ENCODE data around the gene PCDHA6.
"Not testable (repeated sequence)": the region's sequence is repeated elsewhere in the genome, so short reads cannot be mapped to it uniquely, and the experiment has no call there.

Gene PCDHA6

GRCh38 chr5:140796718-140797095, 31.1 kb upstream of the PCDHA6 start:
- H3K27me3 ChIP-seq (replicated peaks; ENCODE audit: control insufficient read depth, insufficient read depth, low read length, poor library complexity, severe bottlenecking): no peaks in the 10 kb centered on the region
- H3K4me1 ChIP-seq (ENCODE audit: control insufficient read depth, insufficient read depth, low read length, poor library complexity, severe bottlenecking): no peaks in the 10 kb centered on the region
- H3K4me3 ChIP-seq (ENCODE audit: insufficient read depth, low read depth, low read length, poor library complexity, severe bottlenecking): no peak overlapping the region
- H3K27ac ChIP-seq (ENCODE audit: insufficient read depth, low read length, poor library complexity, severe bottlenecking): no peak overlapping the region
- H3K9me3 ChIP-seq (ENCODE audit: control insufficient read depth, low read length): peaks cover 15% of the 10 kb centered on the region
- H3K36me3 ChIP-seq (ENCODE audit: control insufficient read depth, insufficient read depth, low read length): no peaks in the 10 kb centered on the region
- DNase-seq: no peak

DNA sequence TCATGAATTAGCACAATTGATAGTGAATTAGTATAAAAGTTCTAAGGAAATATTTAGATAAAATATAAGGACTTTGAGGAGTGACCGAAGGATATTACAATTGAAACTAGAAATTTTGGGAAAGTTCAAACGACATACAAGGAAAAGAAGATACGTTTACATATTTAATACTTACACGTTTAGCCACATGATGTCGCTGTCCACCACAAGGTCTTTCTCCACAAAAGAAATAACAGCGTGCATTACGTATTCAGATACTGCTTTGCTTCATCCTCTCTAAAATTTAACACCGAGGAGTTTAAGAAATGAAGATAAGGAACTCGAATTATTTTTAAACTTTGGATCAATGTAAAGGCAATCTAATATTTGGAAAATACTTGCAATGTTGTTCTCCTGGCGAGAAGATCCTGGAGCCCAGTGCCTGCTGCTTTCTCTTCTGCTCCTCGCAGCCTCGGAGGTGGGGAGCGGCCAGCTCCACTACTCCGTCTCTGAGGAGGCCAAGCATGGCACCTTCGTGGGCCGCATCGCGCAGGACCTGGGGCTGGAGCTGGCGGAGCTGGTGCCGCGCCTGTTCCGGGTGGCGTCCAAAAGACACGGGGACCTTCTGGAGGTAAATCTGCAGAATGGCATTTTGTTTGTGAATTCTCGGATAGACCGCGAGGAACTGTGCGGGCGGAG, 26.8 kb upstream of the PCDHA6 start, which contains the start of gene PCDHA3:
PCDHA3 (plus strand) TSS at position 242 of the 678 bp plus-strand sequence.
- Histone ChIP-seq H3K4me1 (ENCODE audit: control insufficient read depth, insufficient read depth, low read length, poor library complexity, severe bottlenecking) (no peaks in the 10 kb centered on the region), H3K9me3 (ENCODE audit: control insufficient read depth, low read length) (peaks cover 10% of the 10 kb centered on the region), H3K36me3 (ENCODE audit: control insufficient read depth, insufficient read depth, low read length) (no peaks in the 10 kb centered on the region), H3K27ac (ENCODE audit: insufficient read depth, low read length, poor library complexity, severe bottlenecking) (no peak within 1 kb of the TSS), H3K27me3 (replicated peaks; ENCODE audit: control insufficient read depth, insufficient read depth, low read length, poor library complexity, severe bottlenecking) (peaks cover 5% of the 10 kb centered on the region), H3K4me3 (ENCODE audit: insufficient read depth, low read depth, low read length, poor library complexity, severe bottlenecking) (no peak within 1 kb of the TSS)
- no peak for DNase-seq

DNA sequence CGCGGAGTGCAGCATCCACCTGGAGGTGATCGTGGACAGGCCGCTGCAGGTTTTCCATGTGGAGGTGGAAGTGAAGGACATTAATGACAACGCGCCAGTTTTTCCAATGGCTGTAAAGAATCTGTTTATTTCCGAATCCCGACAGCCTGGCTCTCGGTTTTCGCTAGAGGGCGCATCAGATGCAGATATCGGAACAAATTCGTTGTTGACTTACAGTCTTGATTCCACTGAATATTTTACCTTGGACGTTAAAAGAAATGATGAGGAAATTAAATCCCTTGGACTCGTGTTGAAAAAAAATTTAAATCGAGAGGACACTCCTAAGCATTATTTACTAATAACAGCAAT, 26.3 kb upstream of the PCDHA6 start:
- Histone ChIP-seq H3K4me1 (ENCODE audit: control insufficient read depth, insufficient read depth, low read length, poor library complexity, severe bottlenecking) (no peaks in the 10 kb centered on the region), H3K27me3 (replicated peaks; ENCODE audit: control insufficient read depth, insufficient read depth, low read length, poor library complexity, severe bottlenecking) (peaks cover 5% of the 10 kb centered on the region), H3K9me3 (ENCODE audit: control insufficient read depth, low read length) (peaks cover 10% of the 10 kb centered on the region), H3K4me3 (ENCODE audit: insufficient read depth, low read depth, low read length, poor library complexity, severe bottlenecking) (no peak overlapping the region), H3K36me3 (ENCODE audit: control insufficient read depth, insufficient read depth, low read length) (no peaks in the 10 kb centered on the region), H3K27ac (ENCODE audit: insufficient read depth, low read length, poor library complexity, severe bottlenecking) (no peak overlapping the region)
- DNase-seq: no peak

- not testable (repeated sequence) for H3K36me3 ChIP-seq (ENCODE audit: control insufficient read depth, insufficient read depth, low read length); H3K4me1 ChIP-seq (ENCODE audit: control insufficient read depth, insufficient read depth, low read length, poor library complexity, severe bottlenecking); H3K4me3 ChIP-seq (ENCODE audit: insufficient read depth, low read depth, low read length, poor library complexity, severe bottlenecking); DNase-seq; H3K27me3 ChIP-seq (replicated peaks; ENCODE audit: control insufficient read depth, insufficient read depth, low read length, poor library complexity, severe bottlenecking); H3K27ac ChIP-seq (ENCODE audit: insufficient read depth, low read length, poor library complexity, severe bottlenecking)
- peaks cover 10% of the 10 kb centered on the region for H3K9me3 ChIP-seq (ENCODE audit: control insufficient read depth, low read length)
Measured at GRCh38 chr5:140802381-140802780, 25.4 kb upstream of the PCDHA6 start.

- no peaks in the 10 kb centered on the region for H3K36me3 ChIP-seq (ENCODE audit: control insufficient read depth, insufficient read depth, low read length)
- H3K4me3 ChIP-seq (ENCODE audit: insufficient read depth, low read depth, low read length, poor library complexity, severe bottlenecking): no peak overlapping the region
- no peak overlapping the region for H3K27ac ChIP-seq (ENCODE audit: insufficient read depth, low read length, poor library complexity, severe bottlenecking)
- no peaks in the 10 kb centered on the region for H3K4me1 ChIP-seq (ENCODE audit: control insufficient read depth, insufficient read depth, low read length, poor library complexity, severe bottlenecking)
- H3K9me3 ChIP-seq (ENCODE audit: control insufficient read depth, low read length): peaks cover 10% of the 10 kb centered on the region
- no peak for DNase-seq
- H3K27me3 ChIP-seq (replicated peaks; ENCODE audit: control insufficient read depth, insufficient read depth, low read length, poor library complexity, severe bottlenecking): peaks cover 8% of the 10 kb centered on the region
Measured at GRCh38 chr5:140802781-140803271, 24.9 kb upstream of the PCDHA6 start.

- DNase-seq: no peak
- no peak within 1 kb of the TSS for H3K4me3 ChIP-seq (ENCODE audit: insufficient read depth, low read depth, low read length, poor library complexity, severe bottlenecking)
Measured at GRCh38 chr5:140806834-140807775, 20.7 kb upstream of the PCDHA6 start, which contains the start of gene PCDHA4. PCDHA4 (plus strand) TSS chr5:140807068.

DNA sequence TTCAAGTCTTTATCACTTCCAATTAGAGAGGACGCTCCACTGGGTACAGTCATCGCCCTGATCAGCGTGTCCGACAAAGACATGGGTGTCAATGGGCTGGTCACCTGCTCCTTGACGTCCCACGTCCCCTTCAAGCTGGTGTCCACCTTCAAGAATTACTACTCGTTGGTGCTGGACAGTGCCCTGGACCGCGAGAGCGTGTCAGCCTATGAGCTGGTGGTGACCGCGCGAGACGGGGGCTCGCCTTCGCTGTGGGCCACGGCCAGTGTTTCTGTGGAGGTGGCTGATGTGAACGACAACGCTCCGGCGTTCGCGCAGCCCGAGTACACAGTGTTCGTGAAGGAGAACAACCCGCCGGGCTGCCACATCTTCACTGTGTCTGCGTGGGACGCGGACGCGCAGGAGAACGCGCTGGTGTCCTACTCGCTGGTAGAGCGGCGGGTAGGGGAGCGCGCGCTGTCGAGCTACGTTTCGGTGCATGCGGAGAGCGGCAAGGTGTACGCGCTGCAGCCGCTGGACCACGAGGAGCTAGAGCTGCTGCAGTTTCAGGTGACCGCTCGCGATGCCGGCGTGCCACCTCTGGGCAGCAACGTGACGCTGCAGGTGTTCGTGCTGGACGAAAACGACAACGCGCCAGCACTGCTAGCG, 19.4 kb upstream of the PCDHA6 start:
- not testable (repeated sequence) for H3K27ac ChIP-seq (ENCODE audit: insufficient read depth, low read length, poor library complexity, severe bottlenecking); DNase-seq; H3K36me3 ChIP-seq (ENCODE audit: control insufficient read depth, insufficient read depth, low read length); H3K27me3 ChIP-seq (replicated peaks; ENCODE audit: control insufficient read depth, insufficient read depth, low read length, poor library complexity, severe bottlenecking); H3K4me1 ChIP-seq (ENCODE audit: control insufficient read depth, insufficient read depth, low read length, poor library complexity, severe bottlenecking); H3K4me3 ChIP-seq (ENCODE audit: insufficient read depth, low read depth, low read length, poor library complexity, severe bottlenecking); H3K9me3 ChIP-seq (ENCODE audit: control insufficient read depth, low read length)

More at GRCh38 chr5:140806834-140807775, 20.7 kb upstream of the PCDHA6 start, which contains the start of gene PCDHA4:
- no peaks in the 10 kb centered on the region for H3K9me3 ChIP-seq (ENCODE audit: control insufficient read depth, low read length)
- no peak within 1 kb of the TSS for H3K27ac ChIP-seq (ENCODE audit: insufficient read depth, low read length, poor library complexity, severe bottlenecking)
- no peaks in the 10 kb centered on the region for H3K36me3 ChIP-seq (ENCODE audit: control insufficient read depth, insufficient read depth, low read length)
- H3K4me1 ChIP-seq (ENCODE audit: control insufficient read depth, insufficient read depth, low read length, poor library complexity, severe bottlenecking): no peaks in the 10 kb centered on the region
- H3K27me3 ChIP-seq (replicated peaks; ENCODE audit: control insufficient read depth, insufficient read depth, low read length, poor library complexity, severe bottlenecking): peaks cover 8% of the 10 kb centered on the region

GRCh38 chr5:140808889-140809291, 18.9 kb upstream of the PCDHA6 start:
- Histone ChIP-seq H3K4me3 (ENCODE audit: insufficient read depth, low read depth, low read length, poor library complexity, severe bottlenecking) (no peak overlapping the region), H3K9me3 (ENCODE audit: control insufficient read depth, low read length) (no peaks in the 10 kb centered on the region), H3K27me3 (replicated peaks; ENCODE audit: control insufficient read depth, insufficient read depth, low read length, poor library complexity, severe bottlenecking) (peaks cover 8% of the 10 kb centered on the region), H3K36me3 (ENCODE audit: control insufficient read depth, insufficient read depth, low read length) (no peaks in the 10 kb centered on the region), H3K4me1 (ENCODE audit: control insufficient read depth, insufficient read depth, low read length, poor library complexity, severe bottlenecking) (no peaks in the 10 kb centered on the region), H3K27ac (ENCODE audit: insufficient read depth, low read length, poor library complexity, severe bottlenecking) (no peak overlapping the region)
- no peak for DNase-seq

- no peak within 1 kb of the TSS for H3K27ac ChIP-seq (ENCODE audit: insufficient read depth, low read length, poor library complexity, severe bottlenecking)
- no peak within 1 kb of the TSS for H3K4me3 ChIP-seq (ENCODE audit: insufficient read depth, low read depth, low read length, poor library complexity, severe bottlenecking)
- H3K36me3 ChIP-seq (ENCODE audit: control insufficient read depth, insufficient read depth, low read length): no peaks in the 10 kb centered on the region
- DNase-seq: no peak
- no peaks in the 10 kb centered on the region for H3K4me1 ChIP-seq (ENCODE audit: control insufficient read depth, insufficient read depth, low read length, poor library complexity, severe bottlenecking)
- no peaks in the 10 kb centered on the region for H3K9me3 ChIP-seq (ENCODE audit: control insufficient read depth, low read length)
- peaks cover 3% of the 10 kb centered on the region for H3K27me3 ChIP-seq (replicated peaks; ENCODE audit: control insufficient read depth, insufficient read depth, low read length, poor library complexity, severe bottlenecking)
Measured at GRCh38 chr5:140821375-140822280, 6.1 kb upstream of the PCDHA6 start, which contains the start of gene PCDHA5. PCDHA5 (plus strand) TSS chr5:140821613.

Measured in effector memory CD4-positive, alpha-beta T cell (primary cell).